Glutamatergic neuron (in vitro differentiated cells): ENCODE measurements around the gene FAM98B. TPM values are rescaled to one million over a fixed set of nuclear protein-coding genes. Genes with fewer than 3 reads are reported as not detected.
"Not testable (repeated sequence)": the region's sequence is repeated elsewhere in the genome, so short reads cannot be mapped to it uniquely, and the experiment has no call there.

Experiments used
- DNase-seq: peaks from one replicate; pipeline ENCODE4 v3.0.0; 2022
- H3K27ac Mint-ChIP-seq: one replicate; pipeline ENCODE4 v1.8.0; 2020; ENCODE audit warnings: mild to moderate bottlenecking, mixed read lengths, inconsistent platforms; ENCODE audit not compliant: unreplicated experiment
- H3K27me3 Mint-ChIP-seq: one replicate; pipeline ENCODE4 v1.8.0; 2020; ENCODE audit warnings: mild to moderate bottlenecking, moderate library complexity, mixed read lengths, inconsistent platforms; ENCODE audit not compliant: unreplicated experiment
- H3K36me3 Mint-ChIP-seq: one replicate; pipeline ENCODE4 v1.8.0; 2020; ENCODE audit warnings: mild to moderate bottlenecking, mixed read lengths, inconsistent platforms; ENCODE audit not compliant: unreplicated experiment
- H3K4me1 Mint-ChIP-seq: one replicate; pipeline ENCODE4 v1.8.0; 2020; ENCODE audit warnings: mild to moderate bottlenecking, low read depth, mixed read lengths, inconsistent platforms; ENCODE audit not compliant: unreplicated experiment
- H3K4me3 Mint-ChIP-seq: one replicate; pipeline ENCODE4 v1.8.0; 2020; ENCODE audit warnings: mild to moderate bottlenecking, mixed read lengths, inconsistent platforms; ENCODE audit not compliant: unreplicated experiment
- H3K9me3 Mint-ChIP-seq: one replicate; pipeline ENCODE4 v1.8.0; 2020; ENCODE audit warnings: mild to moderate bottlenecking, moderate library complexity, mixed read lengths, inconsistent platforms; ENCODE audit not compliant: unreplicated experiment
- CTCF ChIP-seq: fragments of 200-600 bp; sonication (generic); IDR thresholded peaks from one replicate; pipeline ENCODE4 v1.5.0; 2021; ENCODE audit not compliant: partially characterized antibody, unreplicated experiment
- total RNA-seq: library from RNA; stranded (reverse); fragmentation: NEBNext Ultra II Directional; extraction: Animal tissue kit (Norgen Biotek cat#: 25700); gene quantifications from one replicate; pipeline ENCODE4 v1.2.1, GENCODE V29; 2021; ENCODE audit not compliant: unreplicated experiment

The FAM98B gene
- total RNA-seq, 1 donor from 2014 or later = 19.9 TPM

DNA sequence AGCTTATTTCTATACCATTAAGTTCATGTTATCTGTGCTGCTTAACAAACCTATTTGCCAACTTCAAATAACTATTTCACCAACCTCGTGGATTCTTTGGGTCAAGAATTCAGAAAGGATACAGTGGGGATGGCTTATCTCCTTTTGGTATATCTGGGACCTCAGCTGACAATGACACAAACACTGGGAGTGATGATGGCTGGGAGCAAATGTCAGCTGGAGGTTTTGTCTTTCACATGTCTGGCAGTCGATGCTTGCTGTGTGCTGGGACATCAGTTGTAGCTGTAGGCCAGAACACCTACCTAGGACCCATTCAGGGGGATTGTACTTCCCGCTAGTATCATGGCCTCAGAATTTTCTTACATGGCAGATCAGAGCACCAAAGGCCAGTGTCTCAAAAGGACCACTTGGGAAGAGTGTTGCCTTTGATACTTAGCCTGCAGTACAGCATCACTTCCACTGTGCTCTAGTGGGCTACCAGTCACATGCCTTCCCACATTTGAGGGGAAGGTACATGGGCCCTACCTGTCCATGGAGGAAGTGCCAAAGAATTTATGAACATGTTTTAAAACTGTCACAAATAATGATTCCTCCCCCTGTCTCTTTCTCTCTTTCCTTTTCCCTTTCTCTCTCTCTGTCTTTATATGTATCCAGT lies 23.7 kb upstream of the FAM98B start:
- Mint-ChIP-seq H3K4me1 (no peaks in the 10 kb centered on the region), H3K9me3 (no peaks in the 10 kb centered on the region), H3K27me3 (no peaks in the 10 kb centered on the region), H3K36me3 (no peaks in the 10 kb centered on the region), H3K4me3 (no peak overlapping the region), H3K27ac (no peak overlapping the region)
- no peak for TF ChIP-seq CTCF
- DNase-seq = no peak

DNA sequence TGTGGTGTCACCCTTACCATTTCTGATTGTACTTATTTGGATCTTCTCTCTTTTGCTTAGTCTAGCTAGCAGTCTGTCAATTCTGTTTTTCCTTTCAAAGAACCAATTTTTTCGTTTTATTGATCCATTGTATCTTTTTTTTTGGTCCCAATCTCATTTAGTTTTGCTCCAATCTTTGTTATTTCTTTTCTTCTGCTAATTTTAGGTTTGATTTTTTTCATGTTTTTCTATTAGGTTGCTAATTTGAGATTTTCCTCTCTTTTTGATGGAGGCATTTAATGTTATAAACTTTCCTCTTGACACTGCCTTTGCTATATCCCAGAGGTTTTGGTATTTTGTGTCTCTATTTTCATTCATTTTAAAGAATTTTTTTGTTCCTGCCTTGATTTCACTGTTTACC lies 16.9 kb upstream of the FAM98B start:
- no peak overlapping the region for H3K27ac Mint-ChIP-seq
- H3K4me1 Mint-ChIP-seq = peaks cover 14% of the 10 kb centered on the region
- peaks cover 5% of the 10 kb centered on the region for H3K36me3 Mint-ChIP-seq

GRCh38 chr15:38437603-38438002 lies 16.3 kb upstream of the FAM98B start:
- DNase-seq, H3K27ac Mint-ChIP-seq, H3K36me3 Mint-ChIP-seq, H3K9me3 Mint-ChIP-seq, H3K4me3 Mint-ChIP-seq, H3K27me3 Mint-ChIP-seq: not testable (repeated sequence)
- H3K4me1 Mint-ChIP-seq = peaks cover 14% of the 10 kb centered on the region

More for the DNA sequence above, 16.9 kb upstream of the FAM98B start:
- peaks cover 5% of the 10 kb centered on the region for H3K9me3 Mint-ChIP-seq
- TF ChIP-seq CTCF = no peak
- no peak overlapping the region for H3K4me3 Mint-ChIP-seq
- no peak for DNase-seq
- H3K27me3 Mint-ChIP-seq = peaks cover 5% of the 10 kb centered on the region

DNA sequence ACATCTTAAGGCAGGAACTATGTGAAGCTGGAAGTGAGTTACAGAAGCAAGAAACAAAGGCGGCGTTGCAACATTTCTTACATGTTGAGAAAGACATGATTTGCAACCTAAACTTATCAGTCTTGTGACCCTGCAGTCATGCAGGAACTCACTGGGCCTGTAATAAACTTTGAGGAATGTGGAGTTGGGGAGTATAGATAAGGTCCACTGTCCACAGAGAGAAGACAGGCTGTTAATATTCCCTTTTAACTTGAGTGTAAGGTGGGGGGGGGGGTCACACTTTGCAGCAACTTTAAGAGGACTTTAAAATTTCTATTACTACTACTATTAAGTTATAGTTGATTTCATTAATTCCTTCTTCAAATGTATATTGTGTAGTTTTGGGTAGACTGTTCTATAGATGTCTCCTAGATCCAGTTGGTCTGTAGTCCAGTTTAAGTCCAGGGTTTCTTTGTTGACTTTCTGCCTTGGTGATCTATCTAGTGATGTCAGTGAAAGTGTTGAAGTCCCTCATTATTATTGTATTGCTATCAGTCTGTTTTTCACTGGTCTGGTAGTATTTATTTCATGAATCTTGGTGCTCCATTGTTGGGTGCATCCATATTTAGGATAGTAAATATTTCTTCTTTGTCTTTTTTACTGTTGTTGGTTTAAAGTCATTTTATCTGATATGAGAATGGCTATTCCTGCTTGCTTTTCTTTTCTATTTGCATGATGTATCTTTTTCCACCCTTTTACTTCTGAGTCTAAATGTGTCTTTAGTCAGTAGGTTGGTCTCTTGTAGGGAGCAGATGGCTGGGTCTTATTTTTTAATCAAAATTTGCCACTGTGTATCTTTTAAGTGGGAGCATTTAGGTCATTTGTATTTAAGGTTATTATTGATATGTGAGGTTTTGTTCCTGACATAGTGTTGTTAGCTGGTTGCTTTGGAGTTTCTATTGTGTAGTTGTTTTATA lies 15.6 kb upstream of the FAM98B start:
- no peak overlapping the region for H3K27ac Mint-ChIP-seq
- no peak for DNase-seq
- no peak for TF ChIP-seq CTCF
- H3K36me3 Mint-ChIP-seq = peaks cover 5% of the 10 kb centered on the region
- H3K9me3 Mint-ChIP-seq = peaks cover 5% of the 10 kb centered on the region
- peaks cover 6% of the 10 kb centered on the region for H3K27me3 Mint-ChIP-seq
- peaks cover 14% of the 10 kb centered on the region for H3K4me1 Mint-ChIP-seq
- H3K4me3 Mint-ChIP-seq = no peak overlapping the region

DNA sequence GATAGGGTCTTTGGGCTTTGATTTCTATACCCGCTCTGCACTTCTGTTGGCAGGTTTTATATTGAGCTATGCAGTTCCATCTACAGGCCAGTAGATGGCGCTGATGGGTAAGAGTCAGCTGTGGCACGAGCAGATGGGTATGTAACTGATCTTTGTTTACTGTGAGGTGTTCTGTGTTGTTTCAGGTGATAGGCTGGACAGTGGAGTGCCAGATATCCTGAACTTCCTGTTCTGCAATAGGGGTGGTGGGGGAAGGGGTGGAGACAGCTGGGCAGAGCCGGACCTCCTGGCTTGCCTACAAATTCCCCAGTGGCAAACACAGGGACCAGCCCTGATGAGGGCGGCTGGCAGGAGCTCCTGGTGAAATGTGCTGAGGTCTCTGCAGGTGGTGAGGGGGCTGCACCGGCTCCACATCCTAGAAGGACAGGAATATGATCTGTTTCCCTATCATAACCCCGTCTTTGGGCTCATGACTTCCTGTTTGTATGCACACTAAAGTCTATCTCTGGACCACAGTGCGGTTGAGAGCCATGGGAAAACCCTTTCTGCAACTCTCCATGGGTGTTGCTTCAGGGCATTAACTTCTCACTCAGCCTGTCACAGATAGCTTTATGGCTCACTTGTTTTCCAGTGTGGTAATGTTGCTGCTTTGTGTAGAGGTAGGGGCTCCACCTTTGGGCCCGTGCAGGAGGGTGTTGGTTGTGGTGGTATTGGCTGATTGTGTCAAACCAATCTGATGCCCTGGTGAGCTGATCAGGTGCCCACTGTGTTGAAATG lies 13.4 kb upstream of the FAM98B start:
- TF ChIP-seq CTCF = peak; percentile 97
- H3K9me3 Mint-ChIP-seq = peaks cover 5% of the 10 kb centered on the region
- peaks cover 14% of the 10 kb centered on the region for H3K4me1 Mint-ChIP-seq
- H3K27ac Mint-ChIP-seq = peak overlapping the region; percentile 75
- H3K27me3 Mint-ChIP-seq = peaks cover 6% of the 10 kb centered on the region
- peaks cover 5% of the 10 kb centered on the region for H3K36me3 Mint-ChIP-seq
- DNase-seq = peak; percentile 29
- no peak overlapping the region for H3K4me3 Mint-ChIP-seq
